HepG2 (cell line): ENCODE results near the gene SLA2. TPM values are rescaled to one million over a fixed set of nuclear protein-coding genes. Genes with fewer than 3 reads are reported as not detected.

Experiments used
- EHMT2 ChIP-seq: fragments of 200-600 bp; sonication (generic); IDR thresholded peaks from 2 replicates; pipeline ENCODE4 v1.7.0; 2017; ENCODE audit warnings: antibody characterized with exemption, low read depth, low read length, borderline replicate concordance
- GTF2F1 ChIP-seq: fragments of 150-350 bp; IDR thresholded peaks from 2 replicates; pipeline ENCODE4 v1.6.1; 2014; ENCODE audit warnings: low read length
- HDAC6 ChIP-seq: fragments of 200-600 bp; sonication (generic); IDR thresholded peaks from 2 replicates; pipeline ENCODE4 v1.7.0; 2017; ENCODE audit warnings: mild to moderate bottlenecking, antibody characterized with exemption, low read length, low read depth
- LRRFIP1 ChIP-seq: sonication (generic); formaldehyde crosslinking; conservative IDR thresholded peaks from 2 replicates; pipeline ENCODE4 v1.4.0; 2020; ENCODE audit warnings: missing genetic modification reagents
- MXD3 ChIP-seq: IDR thresholded peaks from 2 replicates; pipeline ENCODE4 v1.6.1; 2016; ENCODE audit warnings: mild to moderate bottlenecking, missing biosample characterization, missing genetic modification reagents
- MYNN ChIP-seq: sonication (generic); formaldehyde crosslinking; IDR thresholded peaks from 2 replicates; pipeline ENCODE4 v1.4.0; 2020; ENCODE audit warnings: mild to moderate bottlenecking, low read depth, missing genetic modification reagents
- NFE2L1 ChIP-seq: sonication (generic); formaldehyde crosslinking; IDR thresholded peaks from 2 replicates; pipeline ENCODE4 v1.4.0; 2020; ENCODE audit warnings: missing genetic modification reagents, mild to moderate bottlenecking, borderline replicate concordance
- SMARCC2 ChIP-seq: fragments of 450-650 bp; IDR thresholded peaks from 2 replicates; pipeline ENCODE4 v1.6.1; 2017; ENCODE audit warnings: antibody characterized with exemption, mild to moderate bottlenecking
- SPEN ChIP-seq: sonication (generic); formaldehyde crosslinking; IDR thresholded peaks from 2 replicates; pipeline ENCODE4 v1.5.1; 2020; ENCODE audit warnings: low read depth, mild to moderate bottlenecking, missing genetic modification reagents
- TBP ChIP-seq: sonication (generic); formaldehyde crosslinking; IDR thresholded peaks from 2 replicates; pipeline ENCODE4 v1.5.0; 2020; ENCODE audit warnings: missing genetic modification reagents
- ZBTB44 ChIP-seq: sonication (generic); formaldehyde crosslinking; IDR thresholded peaks from 2 replicates; pipeline ENCODE4 v1.4.0; 2020; ENCODE audit warnings: missing genetic modification reagents
- ZFP36L1 ChIP-seq: sonication (generic); formaldehyde crosslinking; IDR thresholded peaks from 2 replicates; pipeline ENCODE4 v1.8.0; 2022; ENCODE audit warnings: mild to moderate bottlenecking, missing genetic modification reagents, moderate library complexity
- ZNF251 ChIP-seq: sonication (generic); formaldehyde crosslinking; IDR thresholded peaks from 2 replicates; pipeline ENCODE4 v1.9.0; 2021; ENCODE audit warnings: mild to moderate bottlenecking, missing genetic modification reagents
- ZNF33B ChIP-seq: sonication (generic); formaldehyde crosslinking; IDR thresholded peaks from 2 replicates; pipeline ENCODE4 v1.5.1; 2020; ENCODE audit warnings: mild to moderate bottlenecking, missing genetic modification reagents
- ZNF543 ChIP-seq: sonication (generic); formaldehyde crosslinking; IDR thresholded peaks from 2 replicates; pipeline ENCODE4 v1.4.0; 2020; ENCODE audit warnings: mild to moderate bottlenecking, missing genetic modification reagents
- ZNF644 ChIP-seq: IDR thresholded peaks from 2 replicates; pipeline ENCODE4 v1.6.1; 2016; ENCODE audit warnings: low read depth
- polyA plus RNA-seq, 8 experiments: library from polyadenylated mRNA; depleted of rRNA in 3 of 8; stranded (reverse) in 7 of 8; unstranded in 1 of 8; fragments of >200 nt; fragmentation: Illumina TruSeq in 4 of 8; extraction: Trizol in 4 of 8; gene quantifications; 2 replicates each; pipeline versions ENCODE4 v1.2.1 to v1.2.3, GENCODE V29; 2011 to 2016; ENCODE audit warnings: low read depth in 4 of 8, missing spikeins in 1 of 8, mixed read lengths in 1 of 8; ENCODE audit not compliant: insufficient read depth in 1 of 8
- total RNA-seq, 5 experiments: library from RNA; depleted of rRNA; stranded (reverse); fragments of >200 nt; fragmentation: Illumina TruSeq; extraction: Trizol; gene quantifications; 2 replicates each; pipeline ENCODE4 v1.2.3, GENCODE V29; 2016; ENCODE audit warnings: low read depth in 1 of 5
- TF ChIP-seq, protein P1 (sequence below): sonication (generic); formaldehyde crosslinking; IDR thresholded peaks from 2 replicates; pipeline ENCODE4 v1.5.0; 2020; ENCODE audit warnings: missing genetic modification reagents
- TF ChIP-seq, protein P2 (sequence below): IDR thresholded peaks from 2 replicates; pipeline ENCODE4 v1.6.1; 2016; ENCODE audit warnings: low read depth, missing genetic modification reagents, missing compliant biosample characterization
- TF ChIP-seq, protein P3 (sequence below): sonication (generic); formaldehyde crosslinking; IDR thresholded peaks from 2 replicates; pipeline ENCODE4 v1.4.0; 2020; ENCODE audit warnings: mild to moderate bottlenecking, missing genetic modification reagents

SLA2 gene
- total and polyA plus RNA-seq, 2 of the 13 experiments (the other 11 are each of a cell fraction or from before 2014, with no cell fraction given) = 1.6 to 3.6 TPM

- TF ChIP-seq EHMT2 (no peak), MYNN (CRISPR knock-in tag) (no peak), TBP (CRISPR knock-in tag) (no peak), ZNF251 (CRISPR knock-in tag) (0 out of 2 replicates have a peak, but pooled peaks have one; percentile 96), ZNF644 (CRISPR knock-in tag) (no peak), ZNF33B (no peak), ZNF543 (CRISPR knock-in tag) (peak; percentile 80; the same call in 1 of the 2 replicates), NFE2L1 (CRISPR knock-in tag) (no peak), HDAC6 (no peak), ZFP36L1 (peak; percentile 74; the same call in 1 of the 2 replicates), MXD3 (0 out of 2 replicates have a peak, but pooled peaks have one; percentile 5), LRRFIP1 (no peak), SMARCC2 (no peak), SPEN (CRISPR knock-in tag) (no peak), ZBTB44 (CRISPR knock-in tag) (no peak), GTF2F1 (no peak)
- TF ChIP-seq, protein P1, sequence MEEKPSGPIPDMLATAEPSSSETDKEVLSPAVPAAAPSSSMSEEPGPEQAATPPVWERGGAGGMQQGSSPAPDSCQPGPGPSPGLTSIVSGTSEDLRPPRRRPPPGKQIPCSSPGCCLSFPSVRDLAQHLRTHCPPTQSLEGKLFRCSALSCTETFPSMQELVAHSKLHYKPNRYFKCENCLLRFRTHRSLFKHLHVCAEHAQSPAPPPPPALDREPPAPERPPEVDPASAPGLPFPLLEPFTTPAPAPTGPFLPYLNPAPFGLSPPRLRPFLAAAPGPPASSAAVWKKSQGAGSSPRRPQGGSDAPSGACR (CRISPR knock-in tag) = no peak
- TF ChIP-seq, protein P2, sequence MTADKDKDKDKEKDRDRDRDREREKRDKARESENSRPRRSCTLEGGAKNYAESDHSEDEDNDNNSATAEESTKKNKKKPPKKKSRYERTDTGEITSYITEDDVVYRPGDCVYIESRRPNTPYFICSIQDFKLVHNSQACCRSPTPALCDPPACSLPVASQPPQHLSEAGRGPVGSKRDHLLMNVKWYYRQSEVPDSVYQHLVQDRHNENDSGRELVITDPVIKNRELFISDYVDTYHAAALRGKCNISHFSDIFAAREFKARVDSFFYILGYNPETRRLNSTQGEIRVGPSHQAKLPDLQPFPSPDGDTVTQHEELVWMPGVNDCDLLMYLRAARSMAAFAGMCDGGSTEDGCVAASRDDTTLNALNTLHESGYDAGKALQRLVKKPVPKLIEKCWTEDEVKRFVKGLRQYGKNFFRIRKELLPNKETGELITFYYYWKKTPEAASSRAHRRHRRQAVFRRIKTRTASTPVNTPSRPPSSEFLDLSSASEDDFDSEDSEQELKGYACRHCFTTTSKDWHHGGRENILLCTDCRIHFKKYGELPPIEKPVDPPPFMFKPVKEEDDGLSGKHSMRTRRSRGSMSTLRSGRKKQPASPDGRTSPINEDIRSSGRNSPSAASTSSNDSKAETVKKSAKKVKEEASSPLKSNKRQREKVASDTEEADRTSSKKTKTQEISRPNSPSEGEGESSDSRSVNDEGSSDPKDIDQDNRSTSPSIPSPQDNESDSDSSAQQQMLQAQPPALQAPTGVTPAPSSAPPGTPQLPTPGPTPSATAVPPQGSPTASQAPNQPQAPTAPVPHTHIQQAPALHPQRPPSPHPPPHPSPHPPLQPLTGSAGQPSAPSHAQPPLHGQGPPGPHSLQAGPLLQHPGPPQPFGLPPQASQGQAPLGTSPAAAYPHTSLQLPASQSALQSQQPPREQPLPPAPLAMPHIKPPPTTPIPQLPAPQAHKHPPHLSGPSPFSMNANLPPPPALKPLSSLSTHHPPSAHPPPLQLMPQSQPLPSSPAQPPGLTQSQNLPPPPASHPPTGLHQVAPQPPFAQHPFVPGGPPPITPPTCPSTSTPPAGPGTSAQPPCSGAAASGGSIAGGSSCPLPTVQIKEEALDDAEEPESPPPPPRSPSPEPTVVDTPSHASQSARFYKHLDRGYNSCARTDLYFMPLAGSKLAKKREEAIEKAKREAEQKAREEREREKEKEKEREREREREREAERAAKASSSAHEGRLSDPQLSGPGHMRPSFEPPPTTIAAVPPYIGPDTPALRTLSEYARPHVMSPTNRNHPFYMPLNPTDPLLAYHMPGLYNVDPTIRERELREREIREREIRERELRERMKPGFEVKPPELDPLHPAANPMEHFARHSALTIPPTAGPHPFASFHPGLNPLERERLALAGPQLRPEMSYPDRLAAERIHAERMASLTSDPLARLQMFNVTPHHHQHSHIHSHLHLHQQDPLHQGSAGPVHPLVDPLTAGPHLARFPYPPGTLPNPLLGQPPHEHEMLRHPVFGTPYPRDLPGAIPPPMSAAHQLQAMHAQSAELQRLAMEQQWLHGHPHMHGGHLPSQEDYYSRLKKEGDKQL (CRISPR knock-in tag) = no peak
- TF ChIP-seq, protein P3, sequence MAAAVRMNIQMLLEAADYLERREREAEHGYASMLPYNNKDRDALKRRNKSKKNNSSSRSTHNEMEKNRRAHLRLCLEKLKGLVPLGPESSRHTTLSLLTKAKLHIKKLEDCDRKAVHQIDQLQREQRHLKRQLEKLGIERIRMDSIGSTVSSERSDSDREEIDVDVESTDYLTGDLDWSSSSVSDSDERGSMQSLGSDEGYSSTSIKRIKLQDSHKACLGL (CRISPR knock-in tag) = no peak
Observed at GRCh38 chr20:36604952-36605398, 41.0 kb downstream of the SLA2 start (continued).
